HG02642 (cell line): ENCODE measurements around the gene PRXL2A.
A peak's percentile ranks its signal among the peaks of the same experiment; 100 is the strongest.

Source experiments
- ATAC-seq: cut with Tn5 transposase; IDR thresholded peaks from one replicate; pipeline ENCODE4 v1.9.1; 2021; ENCODE audit warnings: mild to moderate bottlenecking; ENCODE audit not compliant: unreplicated experiment, poor library complexity

Gene PRXL2A

GRCh38 chr10:80459047-80459865 is 50.9 kb downstream of the PRXL2A start:
- ATAC-seq, result peak; percentile 38

- ATAC-seq, result no peak
Measured at GRCh38 chr10:80460399-80461207, 52.3 kb downstream of the PRXL2A start.

GRCh38 chr10:80461208-80462183 is 53.1 kb downstream of the PRXL2A start:
- no peak for ATAC-seq

- ATAC-seq, result no peak
Measured at GRCh38 chr10:80462299-80462980, 54.1 kb downstream of the PRXL2A start.

- ATAC-seq, result peak; percentile 33
Measured at GRCh38 chr10:80462981-80463741, 54.8 kb downstream of the PRXL2A start.

GRCh38 chr10:80463868-80464267 is 55.5 kb downstream of the PRXL2A start:
- no peak for ATAC-seq

GRCh38 chr10:80464557-80465450 is 56.5 kb downstream of the PRXL2A start:
- ATAC-seq, result no peak

- ATAC-seq, result no peak
Measured at GRCh38 chr10:80465451-80465835, 57.1 kb downstream of the PRXL2A start.

- no peak for ATAC-seq
Measured at GRCh38 chr10:80465839-80466590, 57.7 kb downstream of the PRXL2A start.

GRCh38 chr10:80466724-80467326 is 58.5 kb downstream of the PRXL2A start:
- ATAC-seq, result no peak

GRCh38 chr10:80468002-80468401 is 59.7 kb downstream of the PRXL2A start:
- no peak for ATAC-seq

GRCh38 chr10:80468806-80469421 is 60.6 kb downstream of the PRXL2A start:
- ATAC-seq, result no peak

GRCh38 chr10:80470266-80470665 is 61.9 kb downstream of the PRXL2A start:
- no peak for ATAC-seq

GRCh38 chr10:80471001-80471400 is 62.6 kb downstream of the PRXL2A start:
- no peak for ATAC-seq

- peak; percentile 62 for ATAC-seq
Measured at GRCh38 chr10:80471715-80472233, 63.4 kb downstream of the PRXL2A start.
